ENCODE measurements around the gene GPN1.
A peak's percentile ranks its signal among the peaks of the same experiment; 100 is the strongest.
"Not testable (repeated sequence)": the region's sequence is repeated elsewhere in the genome, so short reads cannot be mapped to it uniquely, and the experiment has no call there.

GPN1 gene

DNA sequence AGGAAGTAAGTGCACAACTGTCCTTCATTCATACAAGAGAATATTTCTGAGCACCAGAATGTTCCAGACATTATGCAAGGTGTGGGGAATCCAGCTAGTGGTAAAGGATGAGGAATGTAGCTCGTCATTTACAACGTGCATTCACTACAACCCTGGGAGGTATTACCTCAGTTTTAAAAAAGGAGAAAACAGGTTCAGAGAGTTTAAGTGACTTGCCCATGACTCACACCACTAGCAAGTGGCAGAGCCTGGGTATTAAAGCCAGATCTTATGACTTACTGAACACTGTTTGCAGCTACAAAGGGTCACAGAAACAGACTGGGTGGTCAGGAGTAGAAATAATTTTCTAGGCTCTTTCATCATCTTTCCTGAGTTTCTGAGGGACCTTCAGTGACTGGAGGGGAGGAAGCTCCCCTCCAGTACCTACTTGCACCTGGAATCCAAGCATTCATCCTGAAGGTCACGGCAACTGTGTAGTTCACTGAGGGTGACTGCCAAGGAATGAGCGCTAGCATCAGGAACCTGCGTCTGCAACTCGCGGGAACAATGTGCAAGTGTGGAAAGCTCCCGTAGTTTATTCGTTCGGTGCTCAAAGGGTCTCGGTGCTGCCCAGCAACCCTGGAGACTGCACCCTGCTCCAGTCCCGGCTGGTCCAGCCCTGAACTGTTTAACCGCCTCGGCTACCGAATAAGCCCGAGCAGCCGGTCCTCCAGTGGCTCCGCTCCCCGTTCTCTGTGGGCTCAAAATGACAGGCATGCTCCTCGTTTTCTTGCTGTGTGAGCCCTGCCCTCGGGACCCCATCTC, 685 bp upstream of the GPN1 start:
- DNase-seq = no peak

DNA sequence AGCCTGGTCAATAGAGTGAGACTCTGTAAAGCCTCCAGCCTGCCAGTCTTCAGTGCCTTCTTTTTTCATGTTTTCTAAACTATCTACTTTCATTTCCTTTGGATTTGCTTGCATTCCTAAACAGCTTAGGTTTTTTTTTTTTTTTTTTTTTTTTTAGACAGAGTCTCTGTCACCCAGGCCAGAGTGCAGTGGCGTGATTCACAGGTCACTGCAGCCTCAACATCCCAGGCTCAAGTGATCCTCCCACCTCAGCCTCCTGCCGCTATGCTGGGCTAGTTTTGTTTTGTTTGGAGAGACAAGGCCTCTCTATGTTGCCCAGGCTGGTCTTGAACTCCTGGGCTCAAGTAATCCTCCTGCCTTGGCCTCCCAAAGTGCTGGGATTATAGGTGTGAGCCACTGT, 1.4 kb downstream of the GPN1 start:
- DNase-seq = not testable (repeated sequence)

DNA sequence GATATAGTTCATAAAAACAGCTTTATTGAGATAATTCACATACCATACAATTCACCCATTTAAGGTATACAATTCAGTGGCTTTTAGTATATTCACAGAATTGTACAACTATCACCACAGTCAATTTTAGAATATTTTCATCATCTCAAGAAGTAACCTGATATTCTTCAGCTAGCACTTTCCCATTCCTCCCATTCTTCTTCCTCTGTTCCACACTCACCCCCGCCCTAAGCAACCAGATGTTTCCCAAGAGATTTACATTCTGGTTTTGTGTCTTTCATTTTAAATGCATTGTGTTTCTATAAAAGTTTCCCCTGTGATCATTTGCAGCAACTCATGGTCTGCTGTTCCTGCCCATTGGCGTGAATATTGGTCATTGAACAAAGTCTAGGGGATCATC, 5.4 kb downstream of the GPN1 start:
- DNase-seq = no peak

DNA sequence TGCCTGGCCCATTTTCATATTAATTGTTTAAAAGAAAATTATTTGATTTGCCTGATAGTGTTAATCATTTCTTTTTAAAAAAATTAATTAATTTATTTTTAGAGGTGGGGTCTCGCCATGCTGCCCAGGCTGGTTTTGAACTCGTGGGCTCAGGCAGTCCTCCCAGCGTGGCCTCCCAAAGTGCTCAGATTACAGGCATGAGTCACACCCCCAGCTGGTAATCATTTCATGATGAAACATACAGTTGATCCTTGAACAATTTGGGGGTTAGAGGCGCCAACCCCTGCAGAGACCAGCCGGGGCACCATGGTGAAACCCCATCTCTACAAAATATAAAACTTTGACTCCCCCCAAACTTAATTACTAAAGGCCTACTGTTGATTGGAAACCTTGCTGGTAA, 7.9 kb downstream of the GPN1 start:
- DNase-seq = no peak

GRCh38 chr2:27638037-27638637, 9.3 kb downstream of the GPN1 start:
- DNase-seq = no peak

- no peak for DNase-seq
Observed at GRCh38 chr2:27638709-27639108, 9.9 kb downstream of the GPN1 start.

GRCh38 chr2:27640722-27641245, 11.9 kb downstream of the GPN1 start:
- DNase-seq = no peak

GRCh38 chr2:27645197-27645596, 16.3 kb downstream of the GPN1 start:
- no peak for DNase-seq

- DNase-seq = no peak
Observed at GRCh38 chr2:27647289-27647688, 18.4 kb downstream of the GPN1 start.

DNA sequence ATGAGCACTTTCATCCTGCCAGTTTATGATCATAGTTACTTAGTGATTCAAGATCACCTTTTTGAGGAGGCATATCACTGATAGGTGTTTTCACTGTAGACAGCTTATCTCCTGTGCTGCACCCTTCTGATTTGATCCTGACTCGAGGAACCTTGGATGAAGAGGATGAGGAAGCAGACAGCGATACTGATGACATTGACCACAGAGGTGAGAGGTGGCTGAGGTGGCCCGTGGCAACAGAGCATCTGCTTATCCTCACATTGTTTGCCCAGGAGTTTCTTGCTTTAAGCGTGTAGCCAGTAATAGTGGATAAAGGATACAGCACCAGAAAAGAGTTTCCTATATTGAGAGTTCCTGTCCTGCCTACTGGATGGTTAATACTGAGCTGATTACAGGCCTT, 18.9 kb downstream of the GPN1 start:
- no peak for DNase-seq

DNA sequence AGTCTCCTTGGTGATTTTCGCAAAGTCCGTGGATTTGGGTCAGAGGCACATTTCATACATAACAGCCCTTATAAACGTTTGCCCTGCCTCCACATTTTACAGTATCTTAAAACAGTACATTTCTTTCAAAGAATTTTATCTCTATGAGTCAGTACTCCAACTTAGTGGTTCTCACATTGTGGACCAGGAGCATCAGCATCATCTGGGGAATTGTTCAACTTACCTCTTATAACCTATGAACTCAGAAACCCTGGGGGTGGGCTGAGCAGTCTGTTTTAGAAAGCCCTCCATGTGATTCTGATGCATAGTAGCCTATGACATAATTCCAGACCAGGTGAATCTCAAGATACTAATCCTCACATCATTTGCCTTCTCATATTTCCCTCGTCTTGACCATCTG, 22.2 kb downstream of the GPN1 start:
- DNase-seq = no peak

DNA sequence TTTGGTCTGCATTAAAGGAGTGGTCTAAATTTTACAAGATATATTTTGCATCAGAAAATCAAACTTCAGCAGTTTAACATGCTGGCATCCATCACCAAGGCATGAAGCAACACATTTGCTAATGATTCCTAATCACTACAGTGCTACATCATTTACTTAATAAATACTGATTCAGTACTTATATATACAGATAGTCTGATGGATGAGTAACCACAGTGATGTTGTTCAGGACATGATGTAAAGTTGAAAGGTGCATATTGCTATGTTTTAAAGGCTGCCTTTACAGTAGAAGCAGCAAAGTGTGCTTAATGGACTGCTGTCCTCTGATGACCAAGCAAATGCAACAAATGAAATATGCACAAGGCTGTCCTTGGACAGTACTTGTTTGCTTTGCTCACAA, 23.5 kb downstream of the GPN1 start:
- no peak for DNase-seq

- DNase-seq = no peak
Observed at GRCh38 chr2:27652790-27653189, 23.9 kb downstream of the GPN1 start.

DNA sequence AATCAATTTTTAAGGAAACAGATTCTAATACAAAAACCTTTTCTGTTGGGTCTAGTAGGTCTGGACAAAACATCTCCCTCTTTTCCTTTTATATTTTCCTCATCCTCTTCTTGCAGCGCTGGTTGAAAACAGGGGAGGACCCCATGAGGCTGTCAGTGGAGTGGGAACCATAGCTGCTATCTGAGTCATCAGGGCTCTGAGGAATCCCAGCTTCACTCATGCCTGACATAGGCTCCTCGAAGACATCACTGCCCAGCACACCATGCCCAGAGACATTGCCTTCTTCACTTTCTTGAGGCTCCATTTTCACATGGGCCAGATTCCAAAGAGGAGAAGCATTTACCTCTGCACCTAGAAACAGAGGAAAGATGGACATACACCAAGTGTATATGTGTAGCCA, 24.5 kb downstream of the GPN1 start:
- no peak for DNase-seq

DNA sequence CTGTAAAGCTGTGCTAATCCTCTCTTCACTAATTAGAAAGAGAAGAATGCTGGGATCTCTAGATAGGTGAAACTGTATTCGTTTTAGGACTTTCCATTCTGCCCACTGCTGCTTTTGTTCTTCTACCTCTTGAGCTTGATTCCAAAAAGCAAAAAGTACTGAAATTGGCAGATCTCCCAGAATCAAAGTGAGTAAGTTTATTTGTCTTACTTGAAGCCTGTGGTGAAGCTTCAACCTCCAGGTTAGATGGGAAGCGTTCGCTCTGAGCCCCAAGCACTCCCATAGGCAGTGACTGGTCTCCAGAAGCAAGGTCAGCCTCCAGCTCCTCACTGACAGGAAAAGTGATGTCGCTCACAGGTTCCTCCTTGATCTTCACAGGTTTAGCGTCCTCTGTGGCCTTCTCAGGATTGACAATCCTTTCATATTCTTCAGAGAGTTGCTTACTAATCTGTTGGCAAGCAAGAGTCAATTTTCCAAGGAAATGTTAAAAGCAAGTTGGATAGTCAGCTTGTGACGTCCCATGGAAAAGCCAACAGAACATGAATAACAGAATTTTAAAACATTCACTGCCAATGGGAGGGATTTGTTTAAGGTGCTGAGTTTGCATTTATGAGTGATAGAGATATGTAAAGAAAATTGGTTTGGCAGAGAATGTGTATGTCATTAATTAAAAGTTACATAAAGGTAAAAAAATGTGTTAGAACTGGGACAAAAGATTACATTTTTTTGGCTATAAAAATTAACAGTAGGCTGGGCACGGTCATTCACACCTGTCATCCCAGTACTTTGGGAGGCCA, 26.5 kb downstream of the GPN1 start:
- DNase-seq = no peak

DNA sequence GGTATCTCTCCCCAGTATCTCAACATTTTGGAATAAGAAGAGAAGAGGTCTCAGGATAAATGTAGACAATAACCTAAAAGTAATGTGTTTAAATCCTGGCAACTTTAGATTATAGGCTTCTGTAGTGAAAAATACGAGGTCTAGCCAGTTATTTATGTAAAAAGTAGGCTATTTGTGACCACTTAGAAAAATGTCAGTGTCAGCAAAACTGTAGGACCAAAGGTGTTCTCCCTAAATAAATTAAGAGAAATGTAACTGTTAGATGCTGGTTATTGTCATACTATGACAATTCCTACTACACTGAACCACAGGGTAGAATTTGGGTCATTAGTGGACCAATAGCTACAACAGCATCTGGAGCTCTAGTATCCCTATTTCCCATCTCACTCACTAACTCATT, 32.5 kb downstream of the GPN1 start:
- no peak for DNase-seq

DNA sequence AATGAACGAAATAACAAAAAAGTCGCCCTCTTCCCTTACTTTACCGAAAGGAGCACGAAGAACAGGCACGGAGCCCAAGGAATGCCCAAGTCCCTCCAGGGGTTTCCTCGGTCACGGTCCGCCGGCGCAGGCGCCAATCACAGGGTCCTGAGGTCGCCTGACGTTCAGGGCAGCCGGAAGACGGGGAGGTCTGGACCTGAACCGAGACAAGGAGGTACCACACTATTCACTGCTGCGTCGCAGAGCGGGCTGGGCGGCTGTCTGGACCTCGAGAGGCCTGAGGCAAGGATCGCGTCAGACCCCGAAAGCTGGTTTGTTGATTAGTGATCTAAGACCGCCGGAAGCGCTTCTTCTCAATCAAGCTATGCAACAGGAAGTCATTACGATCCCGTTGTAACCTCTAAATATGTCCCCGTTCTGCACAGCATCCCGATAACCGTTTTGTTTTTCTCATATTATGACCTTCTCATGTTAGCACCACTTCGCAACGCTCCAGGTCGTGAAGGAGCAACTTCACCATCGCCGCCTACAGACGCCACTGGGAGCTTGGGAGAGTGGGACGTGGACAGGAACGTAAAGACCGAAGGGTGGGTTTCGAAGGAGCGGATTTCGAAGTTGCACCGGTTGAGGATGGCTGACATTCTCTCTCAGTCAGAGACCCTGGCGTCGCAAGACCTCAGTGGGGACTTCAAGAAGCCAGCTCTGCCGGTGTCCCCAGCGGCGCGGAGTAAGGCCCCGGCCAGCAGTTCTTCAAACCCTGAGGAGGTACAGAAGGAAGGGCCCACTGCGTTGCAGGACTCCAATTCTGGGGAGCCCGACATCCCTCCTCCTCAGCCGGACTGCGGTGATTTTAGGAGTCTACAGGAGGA, 34.7 kb downstream of the GPN1 start, which contains the start of the genes SLC4A1AP and SUPT7L:
Gene SLC4A1AP, plus strand, starts transcription at position 605 of the 869 bp plus-strand sequence. Its CDS starts 26 bp downstream, at position 631.
Gene SUPT7L, minus strand, starts transcription at position 330 of the 869 bp plus-strand sequence. CDS start 1,422 bp downstream, outside the sequence.
- peak; percentile 71 for DNase-seq

- no peak for DNase-seq
Observed at GRCh38 chr2:27664154-27664574, 35.3 kb downstream of the GPN1 start.

DNA sequence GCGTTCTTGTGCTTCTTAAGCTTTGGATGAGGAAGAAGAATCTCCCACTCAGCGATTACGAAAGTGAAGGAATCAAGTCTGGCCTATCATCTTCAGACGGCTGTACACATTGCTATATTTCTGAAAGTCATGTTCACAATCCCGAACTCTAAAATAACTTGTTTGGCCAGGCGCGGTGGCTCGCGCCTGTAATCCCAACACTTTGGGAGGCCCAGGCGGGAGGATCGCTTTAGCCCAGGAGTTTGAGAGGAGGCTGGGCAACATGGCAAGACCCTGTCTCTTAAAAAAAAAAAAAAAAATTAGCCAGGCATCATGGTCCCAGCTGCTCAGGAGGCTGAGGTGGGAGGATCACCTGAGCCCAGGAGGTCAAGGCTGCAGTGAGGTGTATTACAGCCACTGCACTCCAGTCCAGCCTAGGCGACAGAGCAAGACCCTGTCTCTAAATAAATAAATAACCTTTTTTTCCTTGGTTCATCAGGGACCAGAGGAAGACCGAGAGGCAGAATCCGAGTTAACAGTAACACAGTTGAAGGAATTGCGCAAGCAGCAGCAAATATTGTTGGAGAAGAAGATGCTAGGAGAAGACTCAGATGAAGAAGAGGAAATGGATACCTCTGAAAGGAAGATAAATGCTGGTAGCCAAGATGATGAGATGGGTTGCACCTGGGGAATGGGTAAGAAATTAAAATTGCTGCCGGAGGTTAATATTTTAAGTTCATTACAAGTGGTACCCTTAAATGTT, 35.9 kb downstream of the GPN1 start:
- DNase-seq = no peak

DNA sequence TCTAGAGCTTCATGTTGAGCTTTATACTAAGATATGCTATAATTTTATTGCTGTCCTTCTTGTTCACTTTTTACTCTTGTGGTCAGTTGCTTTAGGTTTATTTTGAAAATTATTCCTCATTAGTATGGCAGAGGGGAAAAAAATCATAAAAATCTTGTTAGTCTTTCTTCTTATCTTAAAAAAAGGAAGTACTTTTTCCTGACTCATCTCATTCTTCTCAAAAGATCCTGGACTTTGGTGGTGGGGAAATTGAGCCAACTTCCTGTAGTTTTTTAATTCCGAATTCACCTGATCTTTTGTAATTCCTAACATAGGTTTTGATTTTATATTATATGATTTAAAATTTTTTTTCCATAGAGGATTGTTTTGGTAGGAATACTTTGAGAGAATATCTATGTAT, 38.6 kb downstream of the GPN1 start:
- no peak for DNase-seq

DNA sequence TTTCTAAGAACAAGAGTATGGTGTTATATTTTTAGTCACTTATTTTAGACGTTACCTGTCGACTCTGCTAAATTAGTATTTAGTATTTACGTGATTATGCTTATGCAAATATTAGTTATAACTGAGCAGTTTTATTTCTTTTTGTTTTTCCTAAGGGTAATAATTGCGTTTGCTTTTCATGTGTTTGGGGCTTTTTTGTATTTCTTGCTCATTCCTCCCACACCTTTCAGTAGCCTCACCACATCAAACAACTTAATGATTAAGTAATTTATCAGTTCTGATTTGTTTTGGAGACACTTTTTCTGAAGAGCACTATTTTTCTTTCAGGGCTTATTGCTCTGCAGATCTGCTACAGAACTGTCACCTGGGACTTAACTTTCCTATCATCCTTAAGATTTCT, 42.4 kb downstream of the GPN1 start:
- no peak for DNase-seq
